Measurements from ENCODE around the gene NEAT1.
"Not testable (repeated sequence)": the region's sequence is repeated elsewhere in the genome, so short reads cannot be mapped to it uniquely, and the experiment has no call there.

NEAT1 gene

GRCh38 chr11:65411681-65412070 is 10.9 kb upstream of the NEAT1 start:
- no peak for DNase-seq

GRCh38 chr11:65412271-65413076 is 10.1 kb upstream of the NEAT1 start:
- DNase-seq = no peak

- DNase-seq = not testable (repeated sequence)
Observed at GRCh38 chr11:65413077-65413664, 9.4 kb upstream of the NEAT1 start.

- DNase-seq = no peak
Observed at GRCh38 chr11:65414776-65415498, 7.7 kb upstream of the NEAT1 start.

GRCh38 chr11:65415499-65416340 is 6.9 kb upstream of the NEAT1 start:
- DNase-seq = no peak

GRCh38 chr11:65416341-65416824 is 6.2 kb upstream of the NEAT1 start:
- DNase-seq = peak; percentile 74

- DNase-seq = no peak
Observed at GRCh38 chr11:65416841-65417701, 5.5 kb upstream of the NEAT1 start.

GRCh38 chr11:65417702-65418430 is 4.7 kb upstream of the NEAT1 start:
- DNase-seq = no peak

GRCh38 chr11:65418431-65418680 is 4.2 kb upstream of the NEAT1 start:
- DNase-seq = no peak

GRCh38 chr11:65418681-65419459 is 3.7 kb upstream of the NEAT1 start:
- DNase-seq = peak; percentile 93

- DNase-seq = no peak
Observed at GRCh38 chr11:65419460-65419771, 3.2 kb upstream of the NEAT1 start.

- peak; percentile 84 for DNase-seq
Observed at GRCh38 chr11:65419772-65420481, 2.7 kb upstream of the NEAT1 start.

GRCh38 chr11:65420506-65420905 is 2.1 kb upstream of the NEAT1 start:
- no peak for DNase-seq

- DNase-seq = peak; percentile 97
Observed at GRCh38 chr11:65420979-65421793, 1.4 kb upstream of the NEAT1 start.

GRCh38 chr11:65421794-65422632 is 585 bp upstream of the NEAT1 start:
- peak; percentile 98 for DNase-seq

GRCh38 chr11:65423516-65424204 is 1.1 kb downstream of the NEAT1 start:
- no peak for DNase-seq
